WTC11 (cell line): ENCODE results near the gene TMEM231. TPM values are rescaled to one million over a fixed set of nuclear protein-coding genes. Genes with fewer than 3 reads are reported as not detected.

Experiments
- ATAC-seq: fragments of 200-7000 bp; cut with Tn5 transposase; 2 replicates; pipeline ENCODE4 v1.10.0; 2021; ENCODE audit warnings: mild to moderate bottlenecking, moderate library complexity
- CTCF ChIA-PET: fragments of 300-600 bp; sonication (Branson Sonifier 250); formaldehyde crosslinking; loops from one replicate; lab custom pipeline; 2021; ENCODE audit warnings: antibody characterized with exemption; lab: Charles Lee
- POLR2A ChIA-PET: fragments of 350-600 bp; sonication (Branson Sonifier 250); formaldehyde crosslinking; loops from one replicate; lab custom pipeline; 2021; ENCODE audit warnings: antibody characterized with exemption; lab: Charles Lee
- DNase-seq: peaks from one replicate; pipeline ENCODE4 v3.0.0; 2021; ENCODE audit warnings: low spot score
- H3K27ac Mint-ChIP-seq: 2 replicates; pipeline ENCODE4 v1.8.0; 2021; ENCODE audit warnings: mixed read lengths
- H3K27me3 Mint-ChIP-seq: 2 replicates; pipeline ENCODE4 v1.8.0; 2021; ENCODE audit warnings: low read depth, mild to moderate bottlenecking, moderate library complexity, mixed read lengths
- H3K36me3 Mint-ChIP-seq: 2 replicates; pipeline ENCODE4 v1.8.0; 2021; ENCODE audit warnings: mixed read lengths
- H3K4me1 Mint-ChIP-seq: 2 replicates; pipeline ENCODE4 v1.8.0; 2022; ENCODE audit warnings: mixed read lengths
- H3K4me3 Mint-ChIP-seq: 2 replicates; pipeline ENCODE4 v1.8.0; 2021; ENCODE audit warnings: mild to moderate bottlenecking, moderate library complexity, mixed read lengths
- H3K9me3 Mint-ChIP-seq: 2 replicates; pipeline ENCODE4 v1.8.0; 2021; ENCODE audit warnings: mixed read lengths
- CDX4 ChIP-seq: fragments of 250-450 bp; sonication (Bioruptor Pico); IDR thresholded peaks from 2 replicates; pipeline ENCODE4 v1.9.0; 2021; ENCODE audit warnings: moderate library complexity, mild to moderate bottlenecking, inconsistent platforms, borderline replicate concordance
- E2F1 ChIP-seq: sonication (generic); formaldehyde crosslinking; IDR thresholded peaks from 2 replicates; pipeline ENCODE4 v1.8.0; 2022; ENCODE audit warnings: mild to moderate bottlenecking, missing genetic modification reagents
- ESRRA ChIP-seq: sonication (generic); formaldehyde crosslinking; IDR thresholded peaks from 2 replicates; pipeline ENCODE4 v1.8.1; 2022; ENCODE audit warnings: mild to moderate bottlenecking, missing genetic modification reagents, borderline replicate concordance
- ETV6 ChIP-seq: sonication (generic); formaldehyde crosslinking; IDR thresholded peaks from 2 replicates; pipeline ENCODE4 v1.8.1; 2022; ENCODE audit warnings: mild to moderate bottlenecking, missing genetic modification reagents
- FOXK1 ChIP-seq: sonication (generic); formaldehyde crosslinking; IDR thresholded peaks from 2 replicates; pipeline ENCODE4 v1.8.0; 2022; ENCODE audit warnings: mild to moderate bottlenecking, moderate library complexity, missing genetic modification reagents
- IRF2 ChIP-seq: sonication (generic); formaldehyde crosslinking; IDR thresholded peaks from 2 replicates; pipeline ENCODE4 v1.8.0; 2022; ENCODE audit warnings: low read depth, missing genetic modification reagents, borderline replicate concordance
- NFE2L1 ChIP-seq: sonication (generic); formaldehyde crosslinking; IDR thresholded peaks from 2 replicates; pipeline ENCODE4 v1.8.1; 2023; ENCODE audit warnings: missing genetic modification reagents
- NR2C2 ChIP-seq: sonication (generic); formaldehyde crosslinking; IDR thresholded peaks from 2 replicates; pipeline ENCODE4 v1.8.0; 2022; ENCODE audit warnings: mild to moderate bottlenecking, missing genetic modification reagents
- USF1 ChIP-seq: sonication (generic); formaldehyde crosslinking; IDR thresholded peaks from 2 replicates; pipeline ENCODE4 v1.8.0; 2022; ENCODE audit warnings: mild to moderate bottlenecking, missing genetic modification reagents
- ZBTB43 ChIP-seq: sonication (generic); formaldehyde crosslinking; IDR thresholded peaks from 2 replicates; pipeline ENCODE4 v1.8.1; 2023; ENCODE audit warnings: mild to moderate bottlenecking, missing genetic modification reagents
- ZNF232 ChIP-seq: sonication (generic); formaldehyde crosslinking; IDR thresholded peaks from 2 replicates; pipeline ENCODE4 v1.8.0; 2022; ENCODE audit warnings: mild to moderate bottlenecking, missing genetic modification reagents
- ZNF317 ChIP-seq: sonication (generic); formaldehyde crosslinking; IDR thresholded peaks from 2 replicates; pipeline ENCODE4 v1.8.1; 2023; ENCODE audit warnings: low read depth, mild to moderate bottlenecking, moderate library complexity, missing genetic modification reagents, borderline replicate concordance
- ZNF396 ChIP-seq: fragments of 250-450 bp; sonication (Bioruptor Pico); IDR thresholded peaks from 2 replicates; pipeline ENCODE4 v1.8.0; 2021; ENCODE audit warnings: mild to moderate bottlenecking, moderate library complexity, borderline replicate concordance
- ZNF423 ChIP-seq: fragments of 250-450 bp; sonication (Bioruptor Pico); IDR thresholded peaks from 2 replicates; pipeline ENCODE4 v2.1.2; 2022; ENCODE audit warnings: mild to moderate bottlenecking, moderate library complexity
- ZNF425 ChIP-seq: fragments of 250-450 bp; sonication (Bioruptor Pico); conservative IDR thresholded peaks from 2 replicates; pipeline ENCODE4 v1.9.0; 2021; ENCODE audit warnings: mild to moderate bottlenecking
- total RNA-seq: library from RNA; stranded (reverse); gene quantifications from 3 replicates; pipeline ENCODE4 v1.2.3, GENCODE V29; 2021
- TF ChIP-seq, protein P1 (sequence below): sonication (generic); formaldehyde crosslinking; IDR thresholded peaks from 2 replicates; pipeline ENCODE4 v1.8.0; 2023; ENCODE audit warnings: missing genetic modification reagents, mild to moderate bottlenecking, borderline replicate concordance
- TF ChIP-seq, protein P2 (sequence below): fragments of 250-450 bp; sonication (Bioruptor Pico); IDR thresholded peaks from 2 replicates; pipeline ENCODE4 v1.9.0; 2021; ENCODE audit warnings: mild to moderate bottlenecking
- TF ChIP-seq, protein P3 (sequence below): sonication (generic); formaldehyde crosslinking; IDR thresholded peaks from 2 replicates; pipeline ENCODE4 v1.8.1; 2023; ENCODE audit warnings: mild to moderate bottlenecking, missing genetic modification reagents, moderate library complexity

The TMEM231 gene
- total RNA-seq, 1 experiment from 2014 or later, result 12.0 TPM

DNA sequence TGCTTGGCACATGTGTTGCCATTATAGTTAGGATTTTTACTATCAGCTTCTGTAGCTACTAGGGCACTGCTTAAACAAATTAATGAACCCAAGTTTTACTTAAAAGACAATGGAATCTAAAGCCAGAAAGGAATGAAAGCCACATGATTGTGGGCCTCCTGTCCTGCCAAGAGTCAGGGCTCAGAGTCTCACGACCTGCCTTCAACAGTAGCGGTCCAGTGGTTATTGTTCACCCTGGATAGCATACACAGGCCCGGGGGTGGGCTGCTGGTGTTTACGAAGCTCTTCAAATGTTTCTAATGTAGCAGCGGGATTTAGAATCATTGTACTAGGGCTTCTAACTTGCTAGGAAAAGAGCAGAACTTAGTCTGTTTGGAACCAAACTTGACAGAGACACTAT is 17.9 kb upstream of the TMEM231 start (continued):
- TF ChIP-seq ZNF425 (CRISPR knock-in tag) (no peak), ZNF317 (CRISPR knock-in tag) (no peak), USF1 (CRISPR knock-in tag) (no peak), ZNF396 (CRISPR knock-in tag) (no peak), E2F1 (no peak), ZNF232 (no peak), ESRRA (CRISPR knock-in tag) (no peak), FOXK1 (CRISPR knock-in tag) (no peak), ZNF423 (CRISPR knock-in tag) (no peak)
- TF ChIP-seq, protein P1, sequence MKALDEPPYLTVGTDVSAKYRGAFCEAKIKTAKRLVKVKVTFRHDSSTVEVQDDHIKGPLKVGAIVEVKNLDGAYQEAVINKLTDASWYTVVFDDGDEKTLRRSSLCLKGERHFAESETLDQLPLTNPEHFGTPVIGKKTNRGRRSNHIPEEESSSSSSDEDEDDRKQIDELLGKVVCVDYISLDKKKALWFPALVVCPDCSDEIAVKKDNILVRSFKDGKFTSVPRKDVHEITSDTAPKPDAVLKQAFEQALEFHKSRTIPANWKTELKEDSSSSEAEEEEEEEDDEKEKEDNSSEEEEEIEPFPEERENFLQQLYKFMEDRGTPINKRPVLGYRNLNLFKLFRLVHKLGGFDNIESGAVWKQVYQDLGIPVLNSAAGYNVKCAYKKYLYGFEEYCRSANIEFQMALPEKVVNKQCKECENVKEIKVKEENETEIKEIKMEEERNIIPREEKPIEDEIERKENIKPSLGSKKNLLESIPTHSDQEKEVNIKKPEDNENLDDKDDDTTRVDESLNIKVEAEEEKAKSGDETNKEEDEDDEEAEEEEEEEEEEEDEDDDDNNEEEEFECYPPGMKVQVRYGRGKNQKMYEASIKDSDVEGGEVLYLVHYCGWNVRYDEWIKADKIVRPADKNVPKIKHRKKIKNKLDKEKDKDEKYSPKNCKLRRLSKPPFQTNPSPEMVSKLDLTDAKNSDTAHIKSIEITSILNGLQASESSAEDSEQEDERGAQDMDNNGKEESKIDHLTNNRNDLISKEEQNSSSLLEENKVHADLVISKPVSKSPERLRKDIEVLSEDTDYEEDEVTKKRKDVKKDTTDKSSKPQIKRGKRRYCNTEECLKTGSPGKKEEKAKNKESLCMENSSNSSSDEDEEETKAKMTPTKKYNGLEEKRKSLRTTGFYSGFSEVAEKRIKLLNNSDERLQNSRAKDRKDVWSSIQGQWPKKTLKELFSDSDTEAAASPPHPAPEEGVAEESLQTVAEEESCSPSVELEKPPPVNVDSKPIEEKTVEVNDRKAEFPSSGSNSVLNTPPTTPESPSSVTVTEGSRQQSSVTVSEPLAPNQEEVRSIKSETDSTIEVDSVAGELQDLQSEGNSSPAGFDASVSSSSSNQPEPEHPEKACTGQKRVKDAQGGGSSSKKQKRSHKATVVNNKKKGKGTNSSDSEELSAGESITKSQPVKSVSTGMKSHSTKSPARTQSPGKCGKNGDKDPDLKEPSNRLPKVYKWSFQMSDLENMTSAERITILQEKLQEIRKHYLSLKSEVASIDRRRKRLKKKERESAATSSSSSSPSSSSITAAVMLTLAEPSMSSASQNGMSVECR (CRISPR knock-in tag), result no peak
- TF ChIP-seq, protein P2, sequence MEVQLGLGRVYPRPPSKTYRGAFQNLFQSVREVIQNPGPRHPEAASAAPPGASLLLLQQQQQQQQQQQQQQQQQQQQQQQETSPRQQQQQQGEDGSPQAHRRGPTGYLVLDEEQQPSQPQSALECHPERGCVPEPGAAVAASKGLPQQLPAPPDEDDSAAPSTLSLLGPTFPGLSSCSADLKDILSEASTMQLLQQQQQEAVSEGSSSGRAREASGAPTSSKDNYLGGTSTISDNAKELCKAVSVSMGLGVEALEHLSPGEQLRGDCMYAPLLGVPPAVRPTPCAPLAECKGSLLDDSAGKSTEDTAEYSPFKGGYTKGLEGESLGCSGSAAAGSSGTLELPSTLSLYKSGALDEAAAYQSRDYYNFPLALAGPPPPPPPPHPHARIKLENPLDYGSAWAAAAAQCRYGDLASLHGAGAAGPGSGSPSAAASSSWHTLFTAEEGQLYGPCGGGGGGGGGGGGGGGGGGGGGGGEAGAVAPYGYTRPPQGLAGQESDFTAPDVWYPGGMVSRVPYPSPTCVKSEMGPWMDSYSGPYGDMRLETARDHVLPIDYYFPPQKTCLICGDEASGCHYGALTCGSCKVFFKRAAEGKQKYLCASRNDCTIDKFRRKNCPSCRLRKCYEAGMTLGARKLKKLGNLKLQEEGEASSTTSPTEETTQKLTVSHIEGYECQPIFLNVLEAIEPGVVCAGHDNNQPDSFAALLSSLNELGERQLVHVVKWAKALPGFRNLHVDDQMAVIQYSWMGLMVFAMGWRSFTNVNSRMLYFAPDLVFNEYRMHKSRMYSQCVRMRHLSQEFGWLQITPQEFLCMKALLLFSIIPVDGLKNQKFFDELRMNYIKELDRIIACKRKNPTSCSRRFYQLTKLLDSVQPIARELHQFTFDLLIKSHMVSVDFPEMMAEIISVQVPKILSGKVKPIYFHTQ (CRISPR knock-in tag), result no peak
- TF ChIP-seq, protein P3, sequence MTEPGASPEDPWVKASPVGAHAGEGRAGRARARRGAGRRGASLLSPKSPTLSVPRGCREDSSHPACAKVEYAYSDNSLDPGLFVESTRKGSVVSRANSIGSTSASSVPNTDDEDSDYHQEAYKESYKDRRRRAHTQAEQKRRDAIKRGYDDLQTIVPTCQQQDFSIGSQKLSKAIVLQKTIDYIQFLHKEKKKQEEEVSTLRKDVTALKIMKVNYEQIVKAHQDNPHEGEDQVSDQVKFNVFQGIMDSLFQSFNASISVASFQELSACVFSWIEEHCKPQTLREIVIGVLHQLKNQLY (CRISPR knock-in tag), result no peak

DNA sequence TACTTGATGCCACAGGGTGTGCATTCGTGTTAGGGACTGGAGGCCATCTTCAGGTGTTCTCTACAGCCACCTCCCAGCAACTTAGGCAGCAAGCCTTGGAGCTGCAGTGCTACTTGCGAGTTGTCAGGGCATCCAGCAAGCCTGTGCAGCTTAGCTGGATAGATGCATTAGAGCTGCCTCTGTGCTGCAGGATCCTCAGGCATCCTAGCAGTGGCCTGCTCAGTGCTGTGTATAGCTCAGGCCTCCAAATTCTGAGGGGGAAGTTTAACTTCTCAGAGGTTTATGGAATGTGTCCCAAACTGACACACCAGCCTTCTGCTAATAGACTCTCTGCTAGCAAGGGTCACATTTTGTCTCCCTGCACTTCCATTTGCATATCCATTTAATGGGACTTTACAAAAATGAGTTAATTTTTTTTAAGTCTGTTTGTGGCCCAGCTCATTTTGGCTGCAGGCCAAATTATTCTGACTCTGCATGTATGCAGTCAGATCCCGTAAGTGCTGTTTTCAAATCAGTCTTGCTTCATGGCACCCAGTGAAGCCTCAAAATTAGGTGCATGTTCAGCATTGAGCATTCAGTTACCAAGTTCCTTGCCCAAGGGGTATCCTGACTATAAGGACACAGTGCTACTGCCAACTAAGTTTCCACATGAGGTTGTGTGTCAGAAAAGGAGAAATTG is 17.0 kb upstream of the TMEM231 start:
- Mint-ChIP-seq H3K9me3 (no peaks in the 10 kb centered on the region), H3K4me3 (no peak overlapping the region), H3K27me3 (no peaks in the 10 kb centered on the region), H3K4me1 (peaks cover 16% of the 10 kb centered on the region), H3K36me3 (peaks cover 61% of the 10 kb centered on the region), H3K27ac (no peak overlapping the region)
- ATAC-seq (no peak), DNase-seq (no peak)
- POLR2A ChIA-PET, result no interaction called here
- CTCF ChIA-PET, result interaction anchor here (0.6 kb wide), 1 partner anchor 56 kb away, joined by 3 read pairs; no protein-coding TSS in a partner anchor
- TF ChIP-seq, protein P2 (CRISPR knock-in tag), result no peak
- no peak for TF ChIP-seq ZBTB43 (CRISPR knock-in tag)
- no peak for TF ChIP-seq IRF2
- TF ChIP-seq NFE2L1 (CRISPR knock-in tag), result no peak
- no peak for TF ChIP-seq ETV6
- TF ChIP-seq CDX4 (CRISPR knock-in tag), result no peak
- TF ChIP-seq NR2C2 (CRISPR knock-in tag), result no peak
